Smooth muscle cell of the pulmonary artery (primary cell): Measurements from ENCODE around the gene CDV3. TPM values are rescaled to one million over a fixed set of nuclear protein-coding genes. Genes with fewer than 3 reads are reported as not detected.

Experiments
- total RNA-seq: library from RNA; depleted of rRNA; stranded (reverse); fragments of >200 nt; gene quantifications from 2 replicates; pipeline ENCODE4 v1.2.3, GENCODE V29; 2014

Gene CDV3, protein sequence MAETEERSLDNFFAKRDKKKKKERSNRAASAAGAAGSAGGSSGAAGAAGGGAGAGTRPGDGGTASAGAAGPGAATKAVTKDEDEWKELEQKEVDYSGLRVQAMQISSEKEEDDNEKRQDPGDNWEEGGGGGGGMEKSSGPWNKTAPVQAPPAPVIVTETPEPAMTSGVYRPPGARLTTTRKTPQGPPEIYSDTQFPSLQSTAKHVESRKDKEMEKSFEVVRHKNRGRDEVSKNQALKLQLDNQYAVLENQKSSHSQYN
- total RNA-seq: 153 and 174 TPM in 2 replicates

GRCh38 chr3:133573629-133574194 is at the start of gene CDV3:
Gene CDV3 (plus strand): TSS chr3:133573686. CDS start chr3:133574045, 359 bp downstream.

Other genes starting within 250 kb of the CDV3 start
- gene BFSP2, start 173.6 kb upstream of the CDV3 start, total RNA-seq: not detected in 2 replicates
- gene TOPBP1, start 88.3 kb downstream of the CDV3 start, total RNA-seq: 17.1 and 22.5 TPM in 2 replicates
- gene TF, start 172.7 kb downstream of the CDV3 start, total RNA-seq: 0.20 and 0.43 TPM in 2 replicates
- 115 and 123 TPM in 2 replicates for gene SRPRB, start 232.1 kb downstream of the CDV3 start, total RNA-seq